Stimulated activated CD8-positive, alpha-beta memory T cell treated with anti-CD3 and anti-CD28 coated beads, Interleukin-2, amount 100 ng/mL, for 48 hours (primary cell): Measurements from ENCODE around the gene SLC25A12.

Experiments used
- DNase-seq, 2 donors: peaks; one replicate each; pipeline ENCODE4 v3.0.0-alpha.2; 2020; ENCODE audit warnings: low read depth in 2 of 2

Gene SLC25A12

GRCh38 chr2:171883275-171883893 is 10.7 kb downstream of the SLC25A12 start:
- DNase-seq, result no peak

DNA sequence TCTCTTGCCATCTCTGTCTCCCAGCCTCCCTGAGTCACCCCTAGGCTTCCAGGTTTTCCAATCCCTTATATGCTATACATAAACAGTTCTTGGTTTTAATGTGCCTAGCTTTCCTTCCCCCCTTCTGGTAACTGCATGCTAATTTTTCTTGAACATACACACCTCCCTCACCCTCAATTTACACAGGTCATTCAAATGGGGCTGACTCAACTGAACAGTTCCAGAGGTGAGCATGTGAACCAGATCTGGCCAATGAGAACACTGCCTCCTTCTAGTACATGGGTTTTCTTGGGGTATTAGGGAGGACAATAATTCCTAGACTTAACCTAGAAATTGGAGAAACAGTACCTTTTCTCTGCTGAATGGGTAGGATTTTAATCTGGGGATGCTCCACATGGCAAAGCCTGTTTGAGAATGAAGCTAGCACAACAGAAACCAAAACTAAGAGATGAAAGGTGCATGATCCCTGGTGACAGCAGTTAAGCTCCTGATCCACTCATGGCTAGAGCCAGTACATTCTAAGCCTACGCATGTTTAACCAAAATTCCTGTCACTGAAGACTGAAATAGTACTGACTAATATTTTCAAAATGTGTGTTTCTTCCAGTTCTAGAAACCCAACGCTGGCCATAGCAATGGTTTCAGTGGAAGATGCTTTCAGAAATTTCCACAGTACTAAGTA is 11.8 kb downstream of the SLC25A12 start:
- DNase-seq, result no peak

DNA sequence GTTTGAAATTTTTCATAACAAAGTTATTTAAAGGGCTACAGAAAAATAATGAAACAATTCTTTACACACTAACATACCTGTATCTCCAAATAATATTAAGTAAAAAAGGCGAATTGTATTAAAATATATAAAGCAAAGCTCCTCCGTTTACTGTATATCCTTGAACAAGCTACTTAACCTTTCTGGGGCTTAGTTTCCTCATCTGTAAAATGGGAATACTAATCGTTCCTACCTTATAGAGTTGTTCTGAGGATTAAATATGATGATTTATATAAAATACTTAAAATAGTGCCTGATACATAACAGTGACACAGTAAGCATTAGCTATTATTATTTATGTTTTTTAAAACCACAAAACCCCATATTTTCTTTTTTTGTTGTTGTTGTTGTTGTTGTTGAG is 13.3 kb downstream of the SLC25A12 start:
- no peak for DNase-seq

GRCh38 chr2:171879865-171880264 is 14.2 kb downstream of the SLC25A12 start:
- DNase-seq, result no peak

GRCh38 chr2:171878481-171878993 is 15.5 kb downstream of the SLC25A12 start:
- DNase-seq, result no peak

GRCh38 chr2:171874963-171875362 is 19.1 kb downstream of the SLC25A12 start:
- DNase-seq, result no peak

- DNase-seq, result no peak
These were observed 19.5 kb downstream of the SLC25A12 start for GRCh38 chr2:171874517-171874916.

GRCh38 chr2:171864357-171864985 is 29.6 kb downstream of the SLC25A12 start:
- no peak for DNase-seq

- no peak for DNase-seq
These were observed 31.5 kb downstream of the SLC25A12 start for GRCh38 chr2:171862501-171862900.

- DNase-seq, result no peak
These were observed 35.6 kb downstream of the SLC25A12 start for GRCh38 chr2:171858397-171858958.

GRCh38 chr2:171855401-171855800 is 38.6 kb downstream of the SLC25A12 start:
- no peak for DNase-seq

DNA sequence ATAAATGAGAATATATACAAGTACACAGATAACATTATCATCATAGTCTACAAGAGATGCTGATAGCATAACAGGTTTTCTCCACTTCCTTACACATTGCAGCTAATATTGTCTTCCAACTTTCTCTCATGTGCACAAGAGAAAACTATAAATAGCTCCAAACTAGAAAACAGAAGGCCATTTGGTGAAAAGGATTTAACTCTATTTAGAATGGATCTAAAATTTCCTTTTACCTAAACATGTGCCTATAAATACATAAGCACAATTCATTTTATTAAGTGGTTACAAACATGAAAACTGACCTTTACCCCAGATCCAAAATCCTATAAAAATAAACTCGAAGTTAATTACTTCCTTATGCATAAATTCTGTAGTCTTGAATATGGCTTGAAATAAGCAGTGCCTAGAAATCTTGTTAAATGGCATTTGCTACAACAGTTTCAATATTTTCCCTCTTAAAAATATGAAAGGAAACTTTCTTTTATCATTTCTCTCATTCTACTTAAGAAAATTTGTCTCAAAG is 41.6 kb downstream of the SLC25A12 start:
- DNase-seq, result no peak

DNA sequence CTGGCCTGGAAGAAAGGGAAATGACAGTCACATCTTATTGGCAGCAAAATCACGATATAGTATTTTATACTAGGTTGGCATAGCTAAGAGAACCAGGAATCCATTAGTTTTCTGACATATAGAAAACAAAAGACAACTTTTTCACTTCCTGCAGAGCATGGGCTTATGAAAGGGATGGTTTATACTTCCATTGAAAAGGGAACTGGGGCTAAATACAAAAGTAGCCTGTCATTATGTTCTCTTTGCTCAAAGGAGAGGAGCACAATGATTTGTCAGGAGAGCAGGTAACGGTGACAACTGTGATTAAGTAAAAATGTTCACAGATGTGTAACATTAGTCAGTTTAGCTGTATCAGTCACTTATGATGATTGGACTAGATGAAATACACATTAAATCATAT is 46.4 kb downstream of the SLC25A12 start:
- no peak for DNase-seq

DNA sequence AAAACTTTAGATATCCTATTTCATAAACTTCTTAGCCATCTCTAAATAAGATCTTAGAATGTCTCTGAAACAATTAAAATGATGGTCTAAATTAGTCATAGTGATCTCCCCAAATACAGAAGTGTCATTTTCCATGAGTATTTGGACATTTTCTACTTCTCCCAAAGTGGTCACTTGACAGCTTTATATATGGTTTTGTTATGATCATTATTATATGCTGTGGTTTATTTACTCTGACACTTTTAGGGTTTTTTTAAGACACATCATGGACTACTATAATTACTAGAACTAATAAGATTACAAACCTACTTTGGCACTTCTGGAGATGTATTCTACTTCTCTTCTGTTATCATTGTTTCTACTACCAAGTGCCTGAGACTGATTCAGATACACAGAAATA is 47.1 kb downstream of the SLC25A12 start:
- no peak for DNase-seq

- DNase-seq, result no peak
These were observed 52.0 kb downstream of the SLC25A12 start for GRCh38 chr2:171841996-171842395.

- DNase-seq, result no peak
These were observed 56.3 kb downstream of the SLC25A12 start for GRCh38 chr2:171837736-171838135.

DNA sequence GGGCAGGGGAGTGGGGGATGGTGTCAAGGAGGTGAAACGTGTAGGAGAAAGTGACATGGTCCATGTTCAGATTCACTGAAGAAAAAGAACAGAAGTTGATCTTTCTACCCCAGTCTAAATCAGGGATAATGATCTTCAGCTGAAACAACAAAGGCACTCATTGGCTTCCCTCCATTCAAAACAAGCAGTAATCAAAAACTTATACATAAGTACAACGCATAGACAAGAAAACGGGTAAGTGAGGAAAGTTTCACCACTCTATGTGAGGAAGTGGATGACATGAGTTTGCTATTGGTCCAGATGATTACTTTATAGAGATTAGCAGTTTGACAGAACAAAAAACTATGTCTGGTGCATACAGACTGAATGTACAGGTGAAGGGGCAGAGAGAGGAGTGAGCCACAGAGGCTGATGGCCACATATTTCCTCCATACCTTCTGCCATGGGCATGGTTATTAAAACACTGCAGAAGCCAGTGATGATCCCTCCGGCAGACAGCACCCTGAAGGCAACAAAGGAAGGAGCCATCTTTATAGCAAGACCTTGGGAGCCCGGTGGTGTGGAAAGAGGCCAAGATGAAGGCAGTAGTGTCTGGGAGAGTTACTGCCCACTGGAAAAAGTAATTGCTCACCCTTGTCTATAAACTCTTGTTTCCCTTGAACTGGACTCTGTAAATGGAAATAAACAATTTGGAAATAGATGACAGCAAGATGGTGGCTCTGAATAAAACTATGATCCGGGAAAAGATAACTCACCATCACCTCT is 57.7 kb downstream of the SLC25A12 start:
- no peak for DNase-seq

- DNase-seq, result no peak
These were observed 58.7 kb downstream of the SLC25A12 start for GRCh38 chr2:171835386-171835785.

DNA sequence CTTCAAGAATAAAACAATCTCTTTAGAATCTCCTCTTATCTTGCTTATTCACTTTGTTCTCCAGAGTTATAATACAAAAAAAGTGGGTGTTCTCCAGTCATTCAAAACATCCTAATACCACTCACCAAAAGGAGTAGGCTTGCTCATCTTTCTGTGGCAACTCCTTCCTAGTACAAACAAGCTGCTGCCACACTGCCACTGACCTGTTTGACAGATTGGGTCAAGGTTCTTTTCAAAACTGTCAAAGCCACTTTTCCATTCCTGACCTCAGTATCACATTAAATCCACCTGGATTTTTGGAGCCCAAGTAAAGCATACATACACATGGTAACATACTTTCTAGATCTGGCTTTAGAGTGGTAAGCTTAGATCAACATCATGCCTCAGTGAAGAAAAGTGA is 59.8 kb downstream of the SLC25A12 start:
- DNase-seq, result no peak

GRCh38 chr2:171832489-171832888 is 61.6 kb downstream of the SLC25A12 start:
- DNase-seq, result no peak

- no peak for DNase-seq
These were observed 64.0 kb downstream of the SLC25A12 start for GRCh38 chr2:171830039-171830438.

DNA sequence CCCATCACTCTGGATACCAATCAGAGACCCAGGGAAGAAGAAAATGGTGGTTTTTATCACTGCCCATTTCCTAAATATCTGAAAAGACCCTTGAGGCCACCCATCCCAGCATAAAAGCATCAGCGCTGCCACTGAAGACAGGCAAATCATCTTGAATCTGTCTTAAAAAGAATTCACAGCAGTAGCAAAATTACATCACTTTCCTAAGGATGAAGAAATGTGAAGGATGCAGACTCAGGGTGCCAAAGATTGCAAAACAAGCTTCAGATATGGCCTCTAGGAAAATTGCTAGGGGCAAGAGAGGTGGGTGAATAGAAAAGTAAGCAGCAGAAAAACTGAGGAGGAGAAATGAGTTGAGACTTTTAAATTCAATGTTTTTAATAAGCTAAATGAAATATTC is 70.0 kb downstream of the SLC25A12 start:
- DNase-seq, result no peak
